NCI-H1694 (cell line): ENCODE measurements around the gene C3orf49.

Experiments used
- DNase-seq: peaks from one replicate; lab custom pipeline; 2025; lab: John Stamatoyannopoulos, UW

C3orf49 gene, protein sequence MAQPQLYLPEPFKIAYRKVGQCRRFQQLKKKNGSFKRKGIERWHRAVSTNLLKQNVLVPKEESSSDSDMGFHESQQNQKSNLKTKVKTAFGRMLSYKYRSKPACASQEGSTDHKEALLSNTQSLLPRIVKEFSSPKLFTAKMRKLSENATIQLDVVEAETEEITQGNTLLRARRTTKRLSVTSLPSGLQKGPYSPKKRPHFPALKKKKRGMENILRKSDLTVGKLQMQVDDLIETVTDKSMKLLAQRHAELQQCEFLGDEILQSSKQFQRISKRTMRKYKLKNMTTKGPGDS

DNA sequence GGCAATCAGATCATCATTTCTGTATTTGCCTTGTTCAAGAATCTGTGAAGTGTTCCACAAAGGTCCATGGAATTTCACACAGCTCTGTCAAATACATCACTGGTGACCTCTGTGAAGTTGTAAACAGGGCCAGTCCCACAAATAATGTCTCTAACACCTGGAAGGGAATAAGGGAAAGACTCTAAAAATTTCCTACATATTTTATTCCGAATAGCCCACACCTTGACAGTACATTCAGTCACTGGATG lies at the start of gene C3orf49:
Gene C3orf49 (plus strand): TSS at position 149 of the 248 bp plus-strand sequence. CDS start 173 bp downstream, outside the sequence.
- DNase-seq, result no peak

DNA sequence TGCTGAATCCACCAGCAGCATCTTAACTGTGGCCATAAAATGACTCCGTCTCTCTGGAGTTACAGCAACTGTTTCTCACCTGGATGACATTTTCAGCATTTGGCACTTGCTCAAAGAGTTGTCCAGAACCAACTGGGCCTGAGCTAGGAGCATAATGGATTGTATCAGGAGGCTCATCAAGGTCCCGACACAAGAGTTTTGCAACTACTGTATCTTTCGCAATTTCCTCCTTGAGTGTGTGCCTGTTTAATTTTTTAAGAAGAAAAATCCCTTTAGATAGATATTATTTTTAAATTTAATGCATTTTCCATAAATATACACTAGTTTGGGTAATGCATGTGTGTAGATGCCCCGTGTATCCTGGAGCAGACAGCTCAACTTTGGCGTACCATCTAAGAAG lies 44.3 kb upstream of the C3orf49 start:
- no peak for DNase-seq

DNA sequence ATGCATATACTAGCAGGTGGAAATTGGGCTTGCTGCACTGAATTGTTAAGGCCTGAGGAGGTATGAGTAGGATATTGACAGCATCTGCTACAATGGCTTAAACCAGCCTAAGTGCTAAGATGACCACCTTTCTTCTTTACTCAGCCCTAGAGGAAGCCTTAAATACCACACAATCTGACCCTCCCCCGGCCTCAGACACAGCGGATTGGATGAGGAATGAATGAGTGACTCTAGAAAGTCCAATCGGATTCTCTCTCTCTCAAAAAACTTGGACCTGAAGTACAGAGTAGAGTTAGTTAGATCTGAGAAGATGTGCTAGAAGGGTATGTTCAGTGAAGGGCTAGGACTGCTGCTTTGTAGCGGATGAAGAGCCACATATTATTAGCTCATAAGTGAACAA lies 39.9 kb upstream of the C3orf49 start:
- no peak for DNase-seq

DNA sequence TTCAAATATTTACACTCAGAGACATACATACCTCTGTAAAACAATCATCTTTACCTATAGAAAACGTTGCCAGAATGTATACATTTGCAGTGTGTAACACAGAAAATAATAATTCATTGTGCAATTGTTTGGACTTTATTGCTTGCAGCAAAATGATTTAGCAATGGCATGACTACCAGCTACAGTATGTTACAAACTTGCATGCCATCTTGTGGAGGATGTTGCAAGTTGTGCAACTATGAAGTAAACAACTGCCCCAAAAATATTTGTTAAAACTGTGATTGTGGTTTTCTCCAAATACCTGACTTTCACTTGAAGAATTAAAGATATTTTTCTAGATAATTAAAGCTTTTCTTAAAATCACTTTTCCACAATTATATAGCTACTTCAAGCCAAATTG lies 27.1 kb upstream of the C3orf49 start:
- no peak for DNase-seq

DNA sequence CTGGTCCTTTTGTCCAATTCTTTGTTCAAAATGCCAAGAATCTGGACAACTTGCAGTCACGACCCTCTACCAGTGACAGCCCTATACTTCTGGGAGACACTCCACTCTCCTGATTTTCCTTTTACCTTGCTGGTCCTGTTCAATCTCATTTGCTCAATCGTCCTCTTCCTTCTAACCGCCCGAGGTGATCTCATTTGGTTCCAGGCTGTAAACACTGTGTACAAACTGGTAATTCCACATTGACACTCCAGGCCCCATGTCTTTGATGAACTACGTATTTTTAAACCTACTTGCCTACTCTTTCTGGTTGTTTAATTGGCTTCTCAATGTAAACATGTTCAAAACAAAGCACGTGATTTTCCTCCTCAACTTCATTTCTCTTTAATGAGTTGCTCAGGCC lies 23.7 kb upstream of the C3orf49 start:
- no peak for DNase-seq

DNA sequence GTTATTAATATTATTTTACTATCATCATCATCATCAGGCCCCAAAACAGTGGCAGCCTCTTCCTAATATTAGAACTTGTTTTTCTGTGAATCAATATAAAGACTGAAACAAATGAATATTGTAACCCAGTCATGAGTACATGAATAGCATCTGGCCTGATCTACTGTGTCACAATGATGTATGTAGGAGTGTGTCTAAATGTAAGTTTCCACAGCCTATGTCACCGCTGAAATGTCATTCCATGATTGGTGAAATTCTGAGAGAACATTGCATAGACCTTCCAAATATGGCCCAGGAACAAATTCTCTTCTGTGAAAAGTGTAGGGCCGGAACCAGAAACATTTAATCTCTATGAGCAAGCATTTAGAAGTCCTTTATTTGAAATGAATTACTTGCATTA lies 20.6 kb upstream of the C3orf49 start:
- DNase-seq, result no peak

DNA sequence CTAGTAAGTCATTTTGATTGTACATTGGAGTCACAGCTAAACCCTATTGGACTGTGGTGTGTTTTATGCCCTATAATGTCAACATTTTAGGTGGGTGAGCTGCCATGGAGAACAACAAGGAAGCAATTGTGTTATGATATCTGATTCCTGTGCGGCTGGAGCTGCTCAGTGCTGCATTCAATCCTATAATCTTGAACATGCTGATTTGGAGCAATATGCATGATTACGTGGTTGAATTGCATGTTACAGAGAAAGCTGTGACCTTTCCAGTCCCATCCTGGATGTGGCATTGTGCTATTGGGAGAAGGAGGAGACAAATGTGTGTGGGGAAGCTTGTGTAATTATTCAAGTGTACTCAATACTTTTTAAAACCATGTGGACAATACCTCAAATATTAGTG lies 20.1 kb upstream of the C3orf49 start:
- no peak for DNase-seq

DNA sequence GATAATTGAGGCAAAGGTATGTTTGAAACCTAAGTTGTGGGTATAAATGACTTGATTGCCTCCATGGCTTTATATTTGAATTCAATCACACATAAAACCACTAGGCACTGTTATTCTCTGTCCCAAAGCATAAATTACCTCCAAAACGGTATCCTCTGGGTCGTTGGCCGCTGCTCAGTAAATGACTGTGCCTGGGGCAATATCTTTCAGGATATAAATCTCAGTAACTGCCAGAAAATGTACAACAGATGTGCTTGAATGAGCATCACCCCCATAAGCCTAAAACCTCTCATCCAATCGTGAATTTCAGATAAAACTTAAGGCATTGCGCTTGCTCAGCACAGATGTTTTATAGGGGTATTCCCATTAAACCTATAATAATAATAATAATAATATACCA lies 19.0 kb upstream of the C3orf49 start:
- no peak for DNase-seq

DNA sequence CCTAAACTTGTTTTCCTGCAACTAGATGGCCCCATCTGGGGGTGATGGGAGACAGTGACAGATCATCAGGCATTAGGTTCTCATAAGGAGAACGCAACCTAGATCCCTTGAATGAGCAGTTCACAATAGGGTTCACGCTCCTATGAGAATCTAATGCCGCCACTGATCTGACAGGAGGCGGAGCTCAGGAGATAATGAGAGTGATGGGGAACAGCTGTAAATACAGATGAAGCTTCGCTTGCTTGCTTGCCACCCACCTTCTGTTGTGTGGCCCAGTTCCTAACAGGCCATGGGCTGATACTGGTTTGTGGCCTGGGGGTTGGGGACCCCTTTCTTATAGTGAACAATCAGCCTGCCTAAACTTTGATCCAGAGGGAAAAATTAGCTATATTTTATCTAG lies 15.2 kb upstream of the C3orf49 start:
- no peak for DNase-seq

DNA sequence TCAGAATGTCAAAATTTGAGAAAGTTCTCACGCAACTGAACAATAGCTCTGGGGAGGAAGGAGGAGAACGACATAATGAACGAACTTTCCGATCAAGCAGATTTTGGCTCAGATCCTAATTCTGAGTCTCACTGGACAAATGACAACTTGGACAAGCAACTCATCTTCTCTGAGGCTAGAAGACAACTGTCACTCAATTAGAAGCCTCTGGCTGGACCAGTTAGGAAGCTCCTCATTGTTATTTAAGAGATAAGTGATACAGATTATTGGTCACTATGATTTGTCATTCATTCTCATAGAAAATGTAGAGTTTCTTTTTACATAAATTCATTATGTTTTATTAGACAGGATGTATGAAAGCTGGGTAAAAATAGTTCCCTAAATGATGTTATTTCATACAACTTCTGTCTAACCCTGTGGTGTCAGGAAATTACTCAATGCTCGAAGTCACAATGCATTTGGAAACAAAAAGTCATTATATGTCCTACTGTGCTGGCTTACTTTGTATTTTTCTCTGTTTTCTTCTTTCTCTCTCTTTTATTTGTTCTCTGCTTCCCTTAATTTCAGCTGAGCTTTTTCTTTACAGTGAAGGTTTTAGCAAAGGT lies 11.0 kb upstream of the C3orf49 start:
- DNase-seq, result no peak

DNA sequence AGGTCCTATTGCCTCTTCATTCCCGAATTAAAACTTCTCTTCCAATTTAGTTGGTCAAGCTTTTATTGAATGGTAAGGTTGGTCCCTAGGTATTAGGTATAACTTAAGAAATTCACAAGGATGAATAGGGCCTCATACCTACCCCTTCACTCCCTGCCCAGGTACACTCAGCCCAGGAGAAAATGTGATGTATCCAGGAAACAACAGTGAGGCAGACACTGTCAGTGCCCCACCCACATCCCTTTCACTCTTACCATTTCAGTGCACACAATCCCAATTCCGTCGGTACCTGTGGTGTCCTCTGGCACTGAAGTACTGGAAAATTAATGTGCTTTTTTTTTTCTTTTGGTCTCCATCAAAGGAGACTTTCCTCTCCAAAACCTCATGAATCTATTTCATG lies 10.5 kb upstream of the C3orf49 start:
- DNase-seq, result no peak

DNA sequence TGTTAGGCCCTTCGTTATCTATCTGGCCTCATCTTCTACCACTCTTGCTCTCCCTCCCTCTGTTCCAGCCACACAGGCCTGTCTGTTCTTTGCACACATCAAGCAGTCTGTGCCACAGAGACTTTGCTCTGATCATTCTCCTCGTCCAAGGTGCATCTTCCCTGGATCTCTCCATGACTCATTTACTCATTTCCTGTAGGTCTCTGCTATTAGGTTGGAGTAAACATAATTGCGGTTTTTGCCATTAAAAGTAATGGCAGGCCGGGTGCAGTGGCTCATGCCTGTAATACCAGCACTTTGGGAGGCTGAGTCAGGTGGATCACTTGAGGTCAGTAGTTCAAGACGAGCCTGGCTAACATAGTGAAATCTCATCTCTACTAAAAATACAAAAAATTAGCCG lies 9.5 kb upstream of the C3orf49 start:
- DNase-seq, result no peak

DNA sequence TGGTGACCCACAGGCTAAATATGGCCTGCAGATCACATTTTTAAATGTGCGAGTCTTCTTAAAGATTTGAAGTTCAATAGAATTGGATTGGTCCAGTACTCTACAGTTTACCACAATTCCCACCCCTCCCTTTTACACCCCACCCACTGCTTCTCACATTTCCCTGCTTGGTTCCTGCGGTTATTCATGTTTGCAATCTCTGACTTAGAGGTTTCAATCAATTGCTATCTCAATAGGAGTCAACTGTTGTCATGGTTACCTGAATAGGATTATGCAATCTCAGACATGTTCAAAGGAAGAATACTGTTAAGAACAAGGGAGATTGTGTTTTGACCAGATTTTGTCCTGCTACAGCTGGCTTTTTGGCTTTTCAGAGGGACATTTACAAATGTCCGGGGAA lies 4.9 kb upstream of the C3orf49 start:
- DNase-seq, result no peak

DNA sequence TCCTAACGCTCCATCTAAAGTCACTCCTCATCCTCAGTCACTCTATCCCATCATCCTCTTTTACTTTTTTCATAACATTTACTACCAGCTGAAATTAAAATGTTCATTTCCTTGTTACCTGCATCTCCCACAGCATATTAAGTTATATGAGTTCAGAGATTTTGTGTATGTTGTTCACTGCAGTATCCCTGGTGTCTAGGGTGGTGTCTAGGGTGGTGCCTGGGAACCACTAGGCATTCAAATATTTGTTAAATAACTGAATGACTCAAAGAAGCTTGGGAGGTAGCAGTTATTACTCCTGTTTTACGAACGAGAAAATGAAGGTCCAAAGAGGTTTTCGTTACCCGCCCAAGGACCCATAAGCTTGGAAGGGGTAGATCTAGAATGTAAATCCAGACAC lies 1.9 kb upstream of the C3orf49 start:
- DNase-seq, result no peak

DNA sequence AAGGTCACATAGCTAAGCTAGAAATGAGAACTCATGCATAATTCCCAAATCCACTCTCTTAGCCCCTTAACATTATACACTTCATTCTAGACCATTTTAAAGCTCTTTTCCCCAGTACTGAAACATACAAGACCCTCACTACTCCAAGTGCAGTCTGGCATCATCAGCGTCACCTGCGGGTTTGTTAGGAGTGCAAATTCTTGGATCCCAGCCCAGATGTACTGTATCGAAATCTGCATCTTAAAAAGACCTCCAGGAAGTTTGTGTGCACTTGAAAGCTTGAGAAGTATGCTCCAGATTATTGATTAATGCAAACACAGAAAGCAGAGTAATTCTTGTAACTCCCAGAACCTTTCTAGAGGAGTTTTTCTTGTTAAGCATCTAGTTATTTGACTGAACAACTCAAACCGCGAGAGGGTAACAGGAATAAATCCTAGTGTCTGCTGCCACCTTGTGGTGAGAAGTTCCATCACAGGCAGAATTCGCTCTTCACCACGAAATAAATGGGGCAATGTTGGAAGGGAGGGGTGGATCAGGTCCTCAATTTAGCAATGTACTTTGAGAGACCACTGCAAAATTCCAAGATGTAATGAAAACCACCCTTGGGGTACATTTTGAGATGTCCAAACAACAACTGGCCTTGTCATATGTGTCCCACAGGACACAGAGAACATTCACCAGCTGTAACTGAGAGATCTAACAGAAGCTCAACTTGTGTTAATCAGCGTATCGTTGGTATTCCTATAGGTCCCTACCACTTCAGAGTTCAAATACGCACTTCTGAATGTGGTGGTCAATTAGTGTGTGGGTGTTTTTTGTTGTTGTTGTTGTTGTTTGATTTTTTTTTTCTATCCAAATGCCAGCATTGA lies 583 bp upstream of the C3orf49 start:
- DNase-seq, result peak; percentile 24

DNA sequence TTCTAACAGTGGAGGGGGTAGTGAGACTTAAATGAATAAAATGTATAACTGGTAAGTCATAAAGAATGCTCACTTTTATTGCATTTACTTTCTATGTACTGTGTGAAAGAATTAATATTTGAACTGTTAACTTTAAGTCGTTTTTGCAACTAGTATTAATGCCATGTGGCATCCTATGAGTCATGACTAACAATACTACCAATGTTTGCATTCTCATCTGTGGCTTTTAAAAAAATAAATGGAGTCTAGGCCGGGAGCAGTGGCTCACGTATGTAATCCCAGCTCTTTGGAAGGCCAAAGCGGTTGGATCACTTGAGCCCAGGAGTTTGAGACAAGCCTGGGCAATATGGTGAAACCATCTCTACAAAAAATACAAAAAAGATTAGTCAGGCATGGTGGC lies 5.2 kb downstream of the C3orf49 start:
- DNase-seq, result no peak

DNA sequence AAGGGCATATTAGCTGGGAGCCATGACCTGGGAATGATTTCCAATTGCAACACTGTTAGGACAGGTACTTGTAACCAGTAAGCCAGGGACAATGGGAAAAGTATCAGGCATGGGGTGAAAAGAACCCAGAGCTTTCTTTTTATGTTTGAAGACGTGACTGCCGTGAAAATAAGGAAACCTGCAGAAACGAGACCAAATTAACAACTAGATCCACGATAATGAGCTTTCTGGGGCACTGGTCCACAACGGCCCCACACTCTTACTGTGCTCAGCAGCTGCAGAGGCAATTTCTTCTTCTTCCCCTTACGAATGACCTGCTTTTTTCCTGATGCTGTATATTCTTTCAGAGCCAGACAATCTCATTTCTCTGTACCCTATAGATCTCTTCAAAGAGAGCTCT lies 11.4 kb downstream of the C3orf49 start:
- no peak for DNase-seq

DNA sequence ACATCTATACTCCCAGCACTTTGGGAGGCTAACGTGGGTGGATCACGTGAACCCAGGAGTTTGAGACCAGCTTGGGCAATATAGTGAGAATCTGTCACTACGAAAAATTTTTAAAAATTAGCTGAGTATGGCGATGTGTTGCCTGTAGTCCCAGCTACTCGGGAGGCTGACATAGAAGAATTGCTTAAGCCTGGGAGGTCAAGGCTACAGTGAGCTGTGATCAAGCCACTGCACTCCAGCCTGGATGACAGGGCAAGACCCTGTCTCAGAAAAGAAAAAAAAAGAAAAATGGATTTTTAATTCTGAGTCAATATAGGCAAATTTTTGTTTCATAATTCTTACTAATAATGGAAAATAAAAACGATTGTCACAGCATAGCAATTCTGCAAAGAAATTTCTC lies 13.3 kb downstream of the C3orf49 start:
- DNase-seq, result no peak

DNA sequence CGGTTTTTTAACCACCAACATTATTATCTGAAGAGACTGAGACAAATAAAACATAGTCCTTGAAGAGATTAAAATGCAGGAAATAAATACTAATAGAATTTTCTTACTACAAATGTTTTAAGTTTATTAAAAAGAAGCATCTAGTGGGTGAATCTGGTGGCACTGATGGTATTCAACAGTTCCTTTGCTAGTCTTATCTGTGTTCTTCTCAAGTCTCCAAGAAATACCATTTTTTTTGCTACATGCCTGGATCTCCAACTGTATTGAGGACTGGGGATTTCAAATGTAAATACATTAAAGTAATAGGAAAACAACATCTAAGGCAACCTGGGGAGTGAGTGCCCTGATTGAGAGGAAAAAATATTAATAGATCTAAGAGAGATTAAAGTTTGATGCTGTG lies 22.6 kb downstream of the C3orf49 start:
- DNase-seq, result no peak

DNA sequence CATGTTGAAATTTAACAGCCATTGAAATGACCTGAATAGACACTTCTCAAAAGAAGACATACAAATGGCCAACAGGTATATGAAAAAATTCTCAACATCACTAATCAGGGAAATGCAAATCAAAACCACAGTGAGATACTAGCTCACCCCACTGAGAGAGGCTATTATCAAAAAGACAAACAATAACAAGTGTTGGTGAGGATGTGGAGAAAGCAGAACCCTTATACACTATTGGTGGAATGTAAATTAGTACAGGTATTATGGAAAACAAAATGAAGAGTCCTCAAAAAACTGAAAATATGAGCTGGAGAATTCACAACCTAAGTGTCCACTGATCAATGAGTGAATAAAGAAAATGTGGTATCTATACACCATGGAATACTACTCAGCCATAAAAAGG lies 23.0 kb downstream of the C3orf49 start:
- no peak for DNase-seq

DNA sequence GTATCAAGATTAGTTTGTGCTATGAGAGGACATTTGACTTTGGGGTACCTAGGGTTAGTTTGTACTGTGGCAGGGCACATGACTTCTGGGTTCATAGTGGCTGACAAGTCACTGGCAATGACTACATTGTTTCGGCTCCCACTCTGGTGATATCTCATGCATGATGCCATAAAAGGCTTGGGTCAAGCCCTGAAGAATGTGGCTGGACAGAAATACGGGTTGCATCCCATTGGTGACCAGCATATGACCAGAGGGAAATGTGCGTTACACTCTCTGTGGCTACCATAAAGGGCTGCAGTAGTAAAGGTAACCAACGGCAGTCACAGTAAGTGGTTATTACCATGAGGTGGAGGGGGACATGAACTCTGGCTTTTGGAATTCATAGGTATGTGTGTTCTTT lies 26.1 kb downstream of the C3orf49 start:
- no peak for DNase-seq

DNA sequence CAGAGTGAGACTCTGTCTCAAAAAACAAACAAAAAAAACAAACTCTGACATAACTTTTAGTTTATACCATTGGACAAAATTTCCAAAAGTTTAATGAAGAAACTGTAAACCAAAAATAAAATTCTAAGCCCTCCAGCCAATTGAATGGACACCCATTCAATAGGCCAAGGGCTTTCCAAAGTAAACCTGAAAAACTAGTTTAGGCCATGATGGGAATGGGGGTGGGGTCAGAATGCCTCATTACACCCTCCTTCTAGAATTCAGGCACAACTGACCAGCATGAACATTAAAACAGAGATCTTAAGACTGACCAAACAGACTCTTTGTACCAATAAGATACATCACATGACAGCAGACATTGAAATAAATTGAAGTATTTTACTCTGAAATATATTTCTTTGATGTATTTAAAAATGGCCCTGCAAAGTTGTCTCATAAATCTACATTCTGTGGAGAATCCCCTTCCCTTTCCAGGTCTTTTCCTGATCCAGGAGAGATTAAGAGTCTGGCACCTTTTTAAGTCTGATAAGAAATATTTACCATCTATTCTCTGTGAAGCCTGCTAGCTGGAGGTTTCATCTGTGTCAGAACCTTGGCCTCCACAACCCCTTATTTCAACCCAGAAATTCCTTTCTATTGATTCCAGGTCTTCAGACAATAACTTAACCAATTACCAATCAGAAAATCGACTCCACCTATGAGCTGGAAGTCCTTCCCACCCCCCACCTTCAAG lies 28.8 kb downstream of the C3orf49 start:
- no peak for DNase-seq

DNA sequence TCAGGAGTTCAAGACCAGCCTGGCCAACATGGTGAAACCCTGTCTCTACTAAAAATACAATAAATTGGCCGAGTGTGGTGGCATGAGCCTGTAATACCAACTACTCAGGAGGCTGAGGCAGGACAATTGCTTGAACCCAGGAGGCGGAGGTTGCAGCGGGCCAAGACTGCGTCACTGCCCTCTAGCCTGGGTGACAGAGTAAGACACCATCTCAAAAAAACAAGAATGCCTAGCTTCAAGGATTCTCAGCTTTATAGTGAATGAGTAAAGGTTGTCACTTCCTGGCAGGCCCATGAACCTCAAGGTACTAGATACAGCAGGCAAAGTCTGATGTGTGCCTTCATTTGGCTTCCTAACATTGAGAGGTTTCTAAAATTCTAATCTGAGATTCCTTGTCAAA lies 30.1 kb downstream of the C3orf49 start:
- DNase-seq, result no peak
